WTC11 (cell line): ENCODE data around the gene PARK7. TPM values are rescaled to one million over a fixed set of nuclear protein-coding genes. Genes with fewer than 3 reads are reported as not detected.

ENCODE experiments used
- ATAC-seq: fragments of 200-7000 bp; cut with Tn5 transposase; 2 replicates; pipeline ENCODE4 v1.10.0; 2021; ENCODE audit warnings: mild to moderate bottlenecking, moderate library complexity
- CTCF ChIA-PET: fragments of 300-600 bp; sonication (Branson Sonifier 250); formaldehyde crosslinking; loops from one replicate; lab custom pipeline; 2021; ENCODE audit warnings: antibody characterized with exemption; lab: Charles Lee
- POLR2A ChIA-PET: fragments of 350-600 bp; sonication (Branson Sonifier 250); formaldehyde crosslinking; loops from one replicate; lab custom pipeline; 2021; ENCODE audit warnings: antibody characterized with exemption; lab: Charles Lee
- DNase-seq: peaks from one replicate; pipeline ENCODE4 v3.0.0; 2021; ENCODE audit warnings: low spot score
- H3K27ac Mint-ChIP-seq: 2 replicates; pipeline ENCODE4 v1.8.0; 2021; ENCODE audit warnings: mixed read lengths
- H3K27me3 Mint-ChIP-seq: 2 replicates; pipeline ENCODE4 v1.8.0; 2021; ENCODE audit warnings: low read depth, mild to moderate bottlenecking, moderate library complexity, mixed read lengths
- H3K36me3 Mint-ChIP-seq: 2 replicates; pipeline ENCODE4 v1.8.0; 2021; ENCODE audit warnings: mixed read lengths
- H3K4me1 Mint-ChIP-seq: 2 replicates; pipeline ENCODE4 v1.8.0; 2022; ENCODE audit warnings: mixed read lengths
- H3K4me3 Mint-ChIP-seq: 2 replicates; pipeline ENCODE4 v1.8.0; 2021; ENCODE audit warnings: mild to moderate bottlenecking, moderate library complexity, mixed read lengths
- H3K9me3 Mint-ChIP-seq: 2 replicates; pipeline ENCODE4 v1.8.0; 2021; ENCODE audit warnings: mixed read lengths
- CBFB ChIP-seq: sonication (generic); formaldehyde crosslinking; IDR thresholded peaks from 2 replicates; pipeline ENCODE4 v1.8.1; 2022; ENCODE audit warnings: mild to moderate bottlenecking, low read depth, missing genetic modification reagents
- ETV6 ChIP-seq: sonication (generic); formaldehyde crosslinking; IDR thresholded peaks from 2 replicates; pipeline ENCODE4 v1.8.1; 2022; ENCODE audit warnings: mild to moderate bottlenecking, missing genetic modification reagents
- FOXJ3 ChIP-seq: sonication (generic); formaldehyde crosslinking; IDR thresholded peaks from 2 replicates; pipeline ENCODE4 v1.9.0; 2021; ENCODE audit warnings: missing genetic modification reagents, mild to moderate bottlenecking, borderline replicate concordance
- FOXK1 ChIP-seq: sonication (generic); formaldehyde crosslinking; IDR thresholded peaks from 2 replicates; pipeline ENCODE4 v1.8.0; 2022; ENCODE audit warnings: mild to moderate bottlenecking, moderate library complexity, missing genetic modification reagents
- GRHL2 ChIP-seq: fragments of 250-450 bp; sonication (Bioruptor Pico); IDR thresholded peaks from 2 replicates; pipeline ENCODE4 v1.8.0; 2022; ENCODE audit warnings: mild to moderate bottlenecking, moderate library complexity; ENCODE audit not compliant: insufficient replicate concordance, severe bottlenecking
- HMGA2 ChIP-seq: fragments of 250-450 bp; sonication (Bioruptor Pico); IDR thresholded peaks from 2 replicates; pipeline ENCODE4 v1.4.0; 2021; ENCODE audit warnings: mild to moderate bottlenecking, moderate library complexity
- NR1H2 ChIP-seq: sonication (generic); formaldehyde crosslinking; IDR thresholded peaks from 2 replicates; pipeline ENCODE4 v1.9.0; 2021; ENCODE audit warnings: mild to moderate bottlenecking, moderate library complexity, missing genetic modification reagents
- RELA ChIP-seq: sonication (generic); formaldehyde crosslinking; IDR thresholded peaks from 2 replicates; pipeline ENCODE4 v1.8.1; 2022; ENCODE audit warnings: missing genetic modification reagents, mild to moderate bottlenecking, borderline replicate concordance
- SOX15 ChIP-seq: fragments of 250-450 bp; sonication (Bioruptor Pico); IDR thresholded peaks from 2 replicates; pipeline ENCODE4 v1.9.0; 2021; ENCODE audit warnings: mild to moderate bottlenecking
- ZNF263 ChIP-seq: sonication (generic); formaldehyde crosslinking; IDR thresholded peaks from 2 replicates; pipeline ENCODE4 v1.8.1; 2022; ENCODE audit warnings: low read depth, mild to moderate bottlenecking, moderate library complexity, missing genetic modification reagents
- ZNF317 ChIP-seq: sonication (generic); formaldehyde crosslinking; IDR thresholded peaks from 2 replicates; pipeline ENCODE4 v1.8.1; 2023; ENCODE audit warnings: low read depth, mild to moderate bottlenecking, moderate library complexity, missing genetic modification reagents, borderline replicate concordance
- ZNF423 ChIP-seq: fragments of 250-450 bp; sonication (Bioruptor Pico); IDR thresholded peaks from 2 replicates; pipeline ENCODE4 v2.1.2; 2022; ENCODE audit warnings: mild to moderate bottlenecking, moderate library complexity
- total RNA-seq: library from RNA; stranded (reverse); gene quantifications from 3 replicates; pipeline ENCODE4 v1.2.3, GENCODE V29; 2021
- TF ChIP-seq, protein P1 (sequence below): sonication (generic); formaldehyde crosslinking; IDR thresholded peaks from 2 replicates; pipeline ENCODE4 v1.8.1; 2022; ENCODE audit warnings: low read depth, mild to moderate bottlenecking, moderate library complexity, missing genetic modification reagents, borderline replicate concordance
- TF ChIP-seq, protein P2 (sequence below): fragments of 250-450 bp; sonication (Bioruptor Pico); IDR thresholded peaks from 2 replicates; pipeline ENCODE4 v1.9.0; 2021; ENCODE audit warnings: moderate library complexity, mild to moderate bottlenecking, inconsistent platforms, borderline replicate concordance
- TF ChIP-seq, protein P3 (sequence below): fragments of 250-450 bp; sonication (Bioruptor Pico); IDR thresholded peaks from 2 replicates; pipeline ENCODE4 v1.9.0; 2021; ENCODE audit warnings: mild to moderate bottlenecking, borderline replicate concordance
- TF ChIP-seq, protein P4 (sequence below): sonication (generic); formaldehyde crosslinking; IDR thresholded peaks from 2 replicates; pipeline ENCODE4 v1.8.0; 2022; ENCODE audit warnings: missing genetic modification reagents

PARK7 gene
- total RNA-seq, 1 experiment from 2014 or later: 337 TPM

DNA sequence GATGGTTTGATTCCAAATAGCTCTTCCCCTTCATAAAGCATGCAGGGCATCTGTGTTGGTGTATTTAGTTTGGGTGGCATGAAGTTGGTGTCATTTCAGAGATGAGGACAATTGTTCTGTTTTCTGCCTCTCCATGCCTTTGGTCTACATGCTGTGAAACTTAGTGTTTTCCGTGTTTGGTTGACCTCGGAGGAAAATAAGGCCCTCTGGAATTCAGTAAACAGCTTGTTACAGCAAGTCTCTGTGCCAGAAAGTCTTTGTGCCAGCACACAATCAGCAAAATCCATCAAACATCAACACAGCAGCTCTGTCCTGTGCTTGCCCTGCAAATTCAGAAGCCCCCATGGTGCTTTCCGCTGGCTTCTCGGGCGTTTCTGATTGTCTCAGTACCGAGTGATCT is 9.5 kb downstream of the PARK7 start:
- H3K36me3 Mint-ChIP-seq: peaks cover 62% of the 10 kb centered on the region
- no peaks in the 10 kb centered on the region for H3K27me3 Mint-ChIP-seq
- no peak for DNase-seq
- no peak overlapping the region for H3K27ac Mint-ChIP-seq
- POLR2A ChIA-PET: no interaction called here
- no peaks in the 10 kb centered on the region for H3K9me3 Mint-ChIP-seq
- H3K4me3 Mint-ChIP-seq: no peak overlapping the region
- CTCF ChIA-PET: no interaction called here
- no peak for ATAC-seq
- 0 out of 2 replicates have a peak, but pooled peaks cover 2% of the 10 kb centered on the region for H3K4me1 Mint-ChIP-seq
- TF ChIP-seq ETV6 (CRISPR knock-in tag) (no peak), NR1H2 (CRISPR knock-in tag) (no peak), FOXJ3 (CRISPR knock-in tag) (no peak), ZNF317 (CRISPR knock-in tag) (no peak)
- TF ChIP-seq, protein P1, sequence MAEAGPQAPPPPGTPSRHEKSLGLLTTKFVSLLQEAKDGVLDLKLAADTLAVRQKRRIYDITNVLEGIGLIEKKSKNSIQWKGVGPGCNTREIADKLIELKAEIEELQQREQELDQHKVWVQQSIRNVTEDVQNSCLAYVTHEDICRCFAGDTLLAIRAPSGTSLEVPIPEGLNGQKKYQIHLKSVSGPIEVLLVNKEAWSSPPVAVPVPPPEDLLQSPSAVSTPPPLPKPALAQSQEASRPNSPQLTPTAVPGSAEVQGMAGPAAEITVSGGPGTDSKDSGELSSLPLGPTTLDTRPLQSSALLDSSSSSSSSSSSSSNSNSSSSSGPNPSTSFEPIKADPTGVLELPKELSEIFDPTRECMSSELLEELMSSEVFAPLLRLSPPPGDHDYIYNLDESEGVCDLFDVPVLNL: no peak
- TF ChIP-seq, protein P2, sequence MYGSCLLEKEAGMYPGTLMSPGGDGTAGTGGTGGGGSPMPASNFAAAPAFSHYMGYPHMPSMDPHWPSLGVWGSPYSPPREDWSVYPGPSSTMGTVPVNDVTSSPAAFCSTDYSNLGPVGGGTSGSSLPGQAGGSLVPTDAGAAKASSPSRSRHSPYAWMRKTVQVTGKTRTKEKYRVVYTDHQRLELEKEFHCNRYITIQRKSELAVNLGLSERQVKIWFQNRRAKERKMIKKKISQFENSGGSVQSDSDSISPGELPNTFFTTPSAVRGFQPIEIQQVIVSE (CRISPR knock-in tag): no peak

DNA sequence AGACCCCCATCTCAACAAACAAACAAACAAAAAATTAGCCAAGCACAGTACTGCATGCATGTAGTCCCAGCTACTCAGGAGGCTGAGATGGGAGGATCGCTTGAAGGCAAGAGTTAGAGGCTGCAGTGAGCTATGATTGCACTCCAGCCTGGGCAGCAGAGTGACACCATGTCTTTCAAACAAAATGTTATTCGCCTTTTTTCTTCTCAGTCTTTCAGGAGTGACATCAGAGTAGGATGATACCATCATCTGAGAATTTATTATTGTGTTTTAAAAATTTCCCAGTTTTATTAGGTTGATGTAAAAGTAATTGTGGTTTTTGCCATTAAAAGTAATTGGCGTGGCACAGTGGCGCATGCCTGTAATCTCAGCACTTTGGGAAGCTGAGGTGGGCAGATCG is 10.8 kb downstream of the PARK7 start:
- CTCF ChIA-PET: interaction anchor here (0.7 kb wide), 1 partner anchor 9 kb away, joined by 4 read pairs; no protein-coding TSS in a partner anchor
- DNase-seq: no peak
- POLR2A ChIA-PET: no interaction called here
- no peaks in the 10 kb centered on the region for H3K9me3 Mint-ChIP-seq
- TF ChIP-seq CBFB (CRISPR knock-in tag) (no peak), FOXJ3 (CRISPR knock-in tag) (no peak), ZNF423 (CRISPR knock-in tag) (no peak), GRHL2 (CRISPR knock-in tag) (no peak)
- TF ChIP-seq, protein P3, sequence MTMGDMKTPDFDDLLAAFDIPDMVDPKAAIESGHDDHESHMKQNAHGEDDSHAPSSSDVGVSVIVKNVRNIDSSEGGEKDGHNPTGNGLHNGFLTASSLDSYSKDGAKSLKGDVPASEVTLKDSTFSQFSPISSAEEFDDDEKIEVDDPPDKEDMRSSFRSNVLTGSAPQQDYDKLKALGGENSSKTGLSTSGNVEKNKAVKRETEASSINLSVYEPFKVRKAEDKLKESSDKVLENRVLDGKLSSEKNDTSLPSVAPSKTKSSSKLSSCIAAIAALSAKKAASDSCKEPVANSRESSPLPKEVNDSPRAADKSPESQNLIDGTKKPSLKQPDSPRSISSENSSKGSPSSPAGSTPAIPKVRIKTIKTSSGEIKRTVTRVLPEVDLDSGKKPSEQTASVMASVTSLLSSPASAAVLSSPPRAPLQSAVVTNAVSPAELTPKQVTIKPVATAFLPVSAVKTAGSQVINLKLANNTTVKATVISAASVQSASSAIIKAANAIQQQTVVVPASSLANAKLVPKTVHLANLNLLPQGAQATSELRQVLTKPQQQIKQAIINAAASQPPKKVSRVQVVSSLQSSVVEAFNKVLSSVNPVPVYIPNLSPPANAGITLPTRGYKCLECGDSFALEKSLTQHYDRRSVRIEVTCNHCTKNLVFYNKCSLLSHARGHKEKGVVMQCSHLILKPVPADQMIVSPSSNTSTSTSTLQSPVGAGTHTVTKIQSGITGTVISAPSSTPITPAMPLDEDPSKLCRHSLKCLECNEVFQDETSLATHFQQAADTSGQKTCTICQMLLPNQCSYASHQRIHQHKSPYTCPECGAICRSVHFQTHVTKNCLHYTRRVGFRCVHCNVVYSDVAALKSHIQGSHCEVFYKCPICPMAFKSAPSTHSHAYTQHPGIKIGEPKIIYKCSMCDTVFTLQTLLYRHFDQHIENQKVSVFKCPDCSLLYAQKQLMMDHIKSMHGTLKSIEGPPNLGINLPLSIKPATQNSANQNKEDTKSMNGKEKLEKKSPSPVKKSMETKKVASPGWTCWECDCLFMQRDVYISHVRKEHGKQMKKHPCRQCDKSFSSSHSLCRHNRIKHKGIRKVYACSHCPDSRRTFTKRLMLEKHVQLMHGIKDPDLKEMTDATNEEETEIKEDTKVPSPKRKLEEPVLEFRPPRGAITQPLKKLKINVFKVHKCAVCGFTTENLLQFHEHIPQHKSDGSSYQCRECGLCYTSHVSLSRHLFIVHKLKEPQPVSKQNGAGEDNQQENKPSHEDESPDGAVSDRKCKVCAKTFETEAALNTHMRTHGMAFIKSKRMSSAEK: no peak
- TF ChIP-seq, all 79 proteins: peak for 0
- Mint-ChIP-seq H3K36me3 (peaks cover 59% of the 10 kb centered on the region), H3K4me3 (no peak overlapping the region), H3K27me3 (no peaks in the 10 kb centered on the region), H3K4me1 (0 out of 2 replicates have a peak, but pooled peaks cover 2% of the 10 kb centered on the region), H3K27ac (no peak overlapping the region)
- ATAC-seq: no peak

DNA sequence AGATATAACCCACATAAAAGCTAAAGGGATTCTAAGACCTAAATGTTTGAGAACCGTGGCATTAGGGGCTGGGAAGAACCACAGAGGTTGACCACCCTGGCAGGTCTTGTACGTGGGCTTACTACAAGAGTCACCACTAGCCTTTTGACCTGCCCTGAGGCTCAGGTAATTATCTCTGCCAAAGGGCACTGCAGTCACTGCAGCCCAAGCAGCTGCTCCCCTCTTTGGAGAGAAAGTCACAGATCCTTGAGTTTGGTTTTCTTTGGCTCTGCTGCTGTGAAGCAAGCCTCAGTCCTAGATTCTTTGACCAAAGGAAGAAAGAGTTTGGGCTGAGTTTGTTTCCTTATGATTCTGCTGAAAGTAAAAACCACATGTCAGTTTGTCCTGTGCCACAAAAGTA is 11.6 kb downstream of the PARK7 start:
- DNase-seq: no peak
- TF ChIP-seq RELA (CRISPR knock-in tag) (no peak), ZNF263 (CRISPR knock-in tag) (no peak), HMGA2 (CRISPR knock-in tag) (no peak), SOX15 (CRISPR knock-in tag) (no peak), FOXK1 (CRISPR knock-in tag) (no peak)
- TF ChIP-seq, protein P4, sequence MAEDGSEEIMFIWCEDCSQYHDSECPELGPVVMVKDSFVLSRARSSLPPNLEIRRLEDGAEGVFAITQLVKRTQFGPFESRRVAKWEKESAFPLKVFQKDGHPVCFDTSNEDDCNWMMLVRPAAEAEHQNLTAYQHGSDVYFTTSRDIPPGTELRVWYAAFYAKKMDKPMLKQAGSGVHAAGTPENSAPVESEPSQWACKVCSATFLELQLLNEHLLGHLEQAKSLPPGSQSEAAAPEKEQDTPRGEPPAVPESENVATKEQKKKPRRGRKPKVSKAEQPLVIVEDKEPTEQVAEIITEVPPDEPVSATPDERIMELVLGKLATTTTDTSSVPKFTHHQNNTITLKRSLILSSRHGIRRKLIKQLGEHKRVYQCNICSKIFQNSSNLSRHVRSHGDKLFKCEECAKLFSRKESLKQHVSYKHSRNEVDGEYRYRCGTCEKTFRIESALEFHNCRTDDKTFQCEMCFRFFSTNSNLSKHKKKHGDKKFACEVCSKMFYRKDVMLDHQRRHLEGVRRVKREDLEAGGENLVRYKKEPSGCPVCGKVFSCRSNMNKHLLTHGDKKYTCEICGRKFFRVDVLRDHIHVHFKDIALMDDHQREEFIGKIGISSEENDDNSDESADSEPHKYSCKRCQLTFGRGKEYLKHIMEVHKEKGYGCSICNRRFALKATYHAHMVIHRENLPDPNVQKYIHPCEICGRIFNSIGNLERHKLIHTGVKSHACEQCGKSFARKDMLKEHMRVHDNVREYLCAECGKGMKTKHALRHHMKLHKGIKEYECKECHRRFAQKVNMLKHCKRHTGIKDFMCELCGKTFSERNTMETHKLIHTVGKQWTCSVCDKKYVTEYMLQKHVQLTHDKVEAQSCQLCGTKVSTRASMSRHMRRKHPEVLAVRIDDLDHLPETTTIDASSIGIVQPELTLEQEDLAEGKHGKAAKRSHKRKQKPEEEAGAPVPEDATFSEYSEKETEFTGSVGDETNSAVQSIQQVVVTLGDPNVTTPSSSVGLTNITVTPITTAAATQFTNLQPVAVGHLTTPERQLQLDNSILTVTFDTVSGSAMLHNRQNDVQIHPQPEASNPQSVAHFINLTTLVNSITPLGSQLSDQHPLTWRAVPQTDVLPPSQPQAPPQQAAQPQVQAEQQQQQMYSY: no peak
- POLR2A ChIA-PET: no interaction called here
- no peak for ATAC-seq
- Mint-ChIP-seq H3K27ac (no peak overlapping the region), H3K4me3 (no peak overlapping the region), H3K4me1 (0 out of 2 replicates have a peak, but pooled peaks cover 2% of the 10 kb centered on the region), H3K9me3 (no peaks in the 10 kb centered on the region), H3K36me3 (peaks cover 61% of the 10 kb centered on the region), H3K27me3 (no peaks in the 10 kb centered on the region)
- CTCF ChIA-PET: interaction anchor here (0.7 kb wide), 1 partner anchor 8 kb away, joined by 4 read pairs; no protein-coding TSS in a partner anchor
